Transverse colon (tissue), 4 donors: ENCODE data around the gene HOXD3. TPM values are rescaled to one million over a fixed set of nuclear protein-coding genes. Genes with fewer than 3 reads are reported as not detected.

ENCODE experiments used
- DNase-seq: peaks from one replicate; pipeline ENCODE4 v3.0.0-alpha.2; 2019
- H3K27ac ChIP-seq, 4 donors: fragments of 200-600 bp; sonication (generic); 2 replicates each; pipeline ENCODE4 v1.5.1; 2016 to 2018; ENCODE audit warnings: inconsistent platforms in 4 of 4
- H3K27me3 ChIP-seq: fragments of 200-600 bp; sonication (generic); 2 replicates; pipeline ENCODE4 v1.5.1; 2017; ENCODE audit warnings: inconsistent platforms
- H3K36me3 ChIP-seq, 4 donors: fragments of 200-600 bp; sonication (generic); 2 replicates each; pipeline ENCODE4 v1.5.1; 2017 to 2019; ENCODE audit warnings: inconsistent platforms in 4 of 4
- H3K4me1 ChIP-seq, 4 donors: fragments of 200-600 bp; sonication (generic); 2 replicates each; pipeline ENCODE4 v1.5.1; 2017 to 2020; ENCODE audit warnings: inconsistent platforms in 4 of 4
- H3K4me3 ChIP-seq, 4 donors: fragments of 200-600 bp; sonication (generic); 1 replicate in 1 of 4; 2 replicates in 3 of 4; pipeline versions ENCODE4 v1.5.1 to v1.6.1; 2017 to 2019; ENCODE audit warnings: inconsistent platforms in 4 of 4
- H3K9me3 ChIP-seq, 2 donors: fragments of 200-600 bp; sonication (generic); 2 replicates each; pipeline ENCODE4 v1.5.1; 2017 to 2019; ENCODE audit warnings: inconsistent platforms in 2 of 2
- EP300 ChIP-seq: sonication (generic); formaldehyde crosslinking; IDR thresholded peaks from one replicate; pipeline ENCODE4 v1.6.1; 2017; ENCODE audit warnings: antibody characterized with exemption, low read depth
- POLR2A ChIP-seq: fragments of 450-650 bp; IDR thresholded peaks from one replicate; pipeline ENCODE4 v1.6.1; 2016; ENCODE audit warnings: antibody characterized with exemption, mild to moderate bottlenecking, moderate library complexity
- POLR2AphosphoS5 ChIP-seq, 3 donors: sonication (generic); formaldehyde crosslinking; IDR thresholded peaks; one replicate each; pipeline ENCODE4 v1.6.1; 2016; ENCODE audit warnings: antibody characterized with exemption in 3 of 3
- WGBS, 2 donors: methylation state at CpG; one replicate each; pipeline ENCODE4 v1.1.5; 2018; ENCODE audit warnings: low coverage in 1 of 2; 5-methylcytosine and 5-hydroxymethylcytosine counted together
- in situ Hi-C, 4 donors: fragments of 200-750 bp; cut with MboI; loops; one replicate each; pipeline versions ENCODE4 v1.15.0 to v1.15.1; 2017; ENCODE audit warnings: low sequenced_read_pairs in 3 of 4, low pct_ligation_motif_present in 1 of 4, low pct_unique_long_range_greater_than_20kb in 1 of 4
- intact Hi-C: fragments of 100-400 bp; cut with DNase I; formaldehyde crosslinking; loops from one replicate; pipeline ENCODE4 v1.15.1; 2023; ENCODE audit warnings: low total_unique reads
- total RNA-seq, 4 donors: library from RNA; depleted of rRNA; stranded (reverse); fragments of >200 nt; gene quantifications; one replicate each; pipeline ENCODE4 v1.1.0, GENCODE V29; 2016
- TF ChIP-seq, protein P1 (sequence below), 5 experiments: fragments of 200-600 bp in 3 of 5; fragments of 450-650 bp in 2 of 5; sonication (generic) in 3 of 5; IDR thresholded peaks; 1 replicate in 2 of 5; 2 replicates in 3 of 5; pipeline ENCODE4 v1.5.1; 2016 to 2017; ENCODE audit warnings: antibody characterized with exemption in 5 of 5, inconsistent platforms in 3 of 5, mild to moderate bottlenecking in 2 of 5, moderate library complexity in 1 of 5

The HOXD3 gene
- total RNA-seq, 4 donors from 2014 or later = 2.0 to 15.7 (median 7.6) TPM; not detected in 1

- in situ Hi-C loops = no loop called here
- peaks cover 0 to 23% (median 8%) of the 10 kb centered on the region in 4 donors for H3K4me1 ChIP-seq
- DNase-seq = no peak
- intact Hi-C loops = no loop called here
- H3K36me3 ChIP-seq = no peaks in the 10 kb centered on the region
- no peak overlapping the region for H3K4me3 ChIP-seq
- H3K27ac ChIP-seq = no peak overlapping the region
- WGBS, 2 donors = 59 to 85% methylated on average over 2 of the region's 2 CpGs
- H3K9me3 ChIP-seq = no peaks in the 10 kb centered on the region
- TF ChIP-seq POLR2A (no peak), EP300 (no peak), POLR2AphosphoS5 (IDR thresholded peaks at IDR 0.05) (no peak)
- TF ChIP-seq, protein P1, sequence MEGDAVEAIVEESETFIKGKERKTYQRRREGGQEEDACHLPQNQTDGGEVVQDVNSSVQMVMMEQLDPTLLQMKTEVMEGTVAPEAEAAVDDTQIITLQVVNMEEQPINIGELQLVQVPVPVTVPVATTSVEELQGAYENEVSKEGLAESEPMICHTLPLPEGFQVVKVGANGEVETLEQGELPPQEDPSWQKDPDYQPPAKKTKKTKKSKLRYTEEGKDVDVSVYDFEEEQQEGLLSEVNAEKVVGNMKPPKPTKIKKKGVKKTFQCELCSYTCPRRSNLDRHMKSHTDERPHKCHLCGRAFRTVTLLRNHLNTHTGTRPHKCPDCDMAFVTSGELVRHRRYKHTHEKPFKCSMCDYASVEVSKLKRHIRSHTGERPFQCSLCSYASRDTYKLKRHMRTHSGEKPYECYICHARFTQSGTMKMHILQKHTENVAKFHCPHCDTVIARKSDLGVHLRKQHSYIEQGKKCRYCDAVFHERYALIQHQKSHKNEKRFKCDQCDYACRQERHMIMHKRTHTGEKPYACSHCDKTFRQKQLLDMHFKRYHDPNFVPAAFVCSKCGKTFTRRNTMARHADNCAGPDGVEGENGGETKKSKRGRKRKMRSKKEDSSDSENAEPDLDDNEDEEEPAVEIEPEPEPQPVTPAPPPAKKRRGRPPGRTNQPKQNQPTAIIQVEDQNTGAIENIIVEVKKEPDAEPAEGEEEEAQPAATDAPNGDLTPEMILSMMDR (IDR thresholded peaks at IDR 0.05) = no peak
- H3K27me3 ChIP-seq = peaks cover 60% of the 10 kb centered on the region
Observed at GRCh38 chr2:176166272-176166671, 9.2 kb downstream of the HOXD3 start.

DNA sequence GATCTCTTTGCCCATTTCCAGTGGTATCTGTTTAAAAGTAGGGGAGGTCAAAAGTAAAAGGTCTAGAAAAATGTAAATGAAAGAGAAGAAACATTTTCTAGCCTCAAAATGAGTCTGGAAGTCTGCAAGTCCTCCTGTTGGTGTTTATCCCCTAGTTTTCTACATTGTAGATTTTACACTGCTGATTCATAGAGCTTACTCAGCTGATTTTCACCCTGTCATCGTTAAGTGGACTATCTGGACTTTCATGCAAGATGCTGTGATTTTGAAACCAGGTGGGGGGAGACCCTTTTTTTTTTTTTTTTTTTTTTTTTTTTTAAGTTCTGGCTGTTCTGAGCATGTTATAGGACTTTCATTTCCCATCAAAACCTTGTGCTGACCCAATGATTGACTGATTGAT is 10.3 kb downstream of the HOXD3 start:
- DNase-seq = no peak
- Histone ChIP-seq H3K27me3 (peaks cover 61% of the 10 kb centered on the region), H3K9me3 (no peaks in the 10 kb centered on the region), H3K4me1 (peaks cover 0 to 23% (median 10%) of the 10 kb centered on the region in 4 donors), H3K4me3 (no peak overlapping the region), H3K36me3 (no peaks in the 10 kb centered on the region), H3K27ac (no peak overlapping the region)
- in situ Hi-C loops (no loop called here), intact Hi-C loops (no loop called here)
- TF ChIP-seq, protein P1 (IDR thresholded peaks at IDR 0.05) = no peak
- TF ChIP-seq POLR2AphosphoS5 (IDR thresholded peaks at IDR 0.05) (no peak), POLR2A (no peak), EP300 (no peak)
- WGBS, 2 donors = 42 to 71% methylated on average over 1 of the region's 1 CpG

- H3K9me3 ChIP-seq = no peaks in the 10 kb centered on the region
- intact Hi-C loops (no loop called here), in situ Hi-C loops (no loop called here)
- H3K36me3 ChIP-seq = no peaks in the 10 kb centered on the region
- no peak for DNase-seq
- WGBS, 2 donors = 100% methylated on average over 4 of the region's 5 CpGs; no CpG with 5 or more reads in 1 of the 2 donors
- H3K27me3 ChIP-seq = peaks cover 61% of the 10 kb centered on the region
- peaks cover 0 to 20% (median 8%) of the 10 kb centered on the region in 4 donors for H3K4me1 ChIP-seq
- TF ChIP-seq POLR2A (no peak), EP300 (no peak), POLR2AphosphoS5 (IDR thresholded peaks at IDR 0.05) (no peak)
- TF ChIP-seq, protein P1 (IDR thresholded peaks at IDR 0.05) = no peak
- H3K27ac ChIP-seq = no peak overlapping the region
- no peak overlapping the region for H3K4me3 ChIP-seq
Observed at GRCh38 chr2:176169181-176169580, 12.1 kb downstream of the HOXD3 start.

DNA sequence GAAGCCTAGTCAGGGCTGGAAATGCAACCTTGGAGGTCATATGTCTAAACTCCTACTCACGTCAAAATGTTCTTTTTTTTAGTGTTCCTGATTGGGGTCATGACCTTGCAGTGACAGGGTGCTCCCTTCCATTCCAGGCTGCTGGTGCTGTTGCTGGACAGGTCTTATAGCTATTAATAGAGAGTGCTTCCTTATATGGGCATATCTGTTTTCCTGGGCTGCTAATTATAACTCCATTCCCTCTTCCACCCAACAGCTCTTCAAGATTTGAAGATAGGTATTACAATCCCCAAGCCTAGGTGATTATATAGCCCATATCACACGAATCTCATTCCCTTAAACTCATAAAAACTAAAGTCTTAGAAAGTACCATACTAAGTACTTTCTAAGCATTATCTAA is 12.6 kb downstream of the HOXD3 start:
- Histone ChIP-seq H3K4me3 (no peak overlapping the region), H3K36me3 (no peaks in the 10 kb centered on the region), H3K4me1 (peaks cover 0 to 25% (median 13%) of the 10 kb centered on the region in 4 donors), H3K27me3 (peaks cover 61% of the 10 kb centered on the region), H3K9me3 (no peaks in the 10 kb centered on the region), H3K27ac (no peak overlapping the region)
- in situ Hi-C loops (no loop called here), intact Hi-C loops (no loop called here)
- DNase-seq = no peak
- 50 to 57% methylated on average over 1 to 2 of the region's 2 CpGs for WGBS, 2 donors
- TF ChIP-seq EP300 (no peak), POLR2AphosphoS5 (IDR thresholded peaks at IDR 0.05) (no peak)
